AG04450 (cell line): ENCODE results near the gene PRKAG3. TPM values are rescaled to one million over a fixed set of nuclear protein-coding genes. Genes with fewer than 3 reads are reported as not detected.

Experiments
- CTCF ChIA-PET: fragments of 300-600, 350-600 bp; formaldehyde crosslinking; extraction: SDS; loops from one replicate; lab custom pipeline; 2022; ENCODE audit warnings: antibody characterized with exemption, inconsistent platforms; lab: Charles Lee
- POLR2A ChIA-PET: fragments of 350-600 bp; formaldehyde crosslinking; extraction: SDS; loops from one replicate; lab custom pipeline; 2021; ENCODE audit warnings: antibody characterized with exemption, inconsistent platforms; lab: Yijun Ruan, JAX
- DNase-seq: peaks from one replicate; pipeline ENCODE4 v3.0.0-alpha.2; 2011; ENCODE audit warnings: low read depth, low spot score
- H3K27ac ChIP-seq: one replicate; pipeline ENCODE4 v1.5.1; 2012; ENCODE audit warnings: low read depth, low read length, control low read depth
- H3K27me3 ChIP-seq: one replicate; pipeline ENCODE4 v1.6.0; 2012; ENCODE audit warnings: low read length; ENCODE audit not compliant: control insufficient read depth, insufficient read depth
- H3K4me3 ChIP-seq: 2 replicates; pipeline ENCODE4 v1.5.1; 2011; ENCODE audit warnings: mild to moderate bottlenecking, low read depth, low read length, control low read depth
- H3K9me3 ChIP-seq: 2 replicates; pipeline ENCODE4 v1.5.1; 2012; ENCODE audit warnings: low read length; ENCODE audit not compliant: control insufficient read depth, insufficient read depth
- CTCF ChIP-seq: IDR thresholded peaks from 2 replicates; pipeline ENCODE4 v1.5.1; 2011; ENCODE audit warnings: low read depth, low read length, control low read depth, inconsistent platforms
- polyA plus RNA-seq: library from polyadenylated mRNA; depleted of rRNA; stranded (reverse); fragments of >200 nt; gene quantifications from 2 replicates; pipeline ENCODE4 v1.2.3, GENCODE V29; 2011

The PRKAG3 gene
- polyA plus RNA-seq, 1 experiment = not detected

GRCh38 chr2:218786133-218786532 is 45.5 kb downstream of the PRKAG3 start:
- ChIA-PET POLR2A (no interaction called here), CTCF (no interaction called here)
- Histone ChIP-seq H3K27me3 (no peaks in the 10 kb centered on the region), H3K9me3 (no peaks in the 10 kb centered on the region), H3K4me3 (no peak overlapping the region), H3K27ac (no peak overlapping the region)
- no peak for TF ChIP-seq CTCF
- no peak for DNase-seq

DNA sequence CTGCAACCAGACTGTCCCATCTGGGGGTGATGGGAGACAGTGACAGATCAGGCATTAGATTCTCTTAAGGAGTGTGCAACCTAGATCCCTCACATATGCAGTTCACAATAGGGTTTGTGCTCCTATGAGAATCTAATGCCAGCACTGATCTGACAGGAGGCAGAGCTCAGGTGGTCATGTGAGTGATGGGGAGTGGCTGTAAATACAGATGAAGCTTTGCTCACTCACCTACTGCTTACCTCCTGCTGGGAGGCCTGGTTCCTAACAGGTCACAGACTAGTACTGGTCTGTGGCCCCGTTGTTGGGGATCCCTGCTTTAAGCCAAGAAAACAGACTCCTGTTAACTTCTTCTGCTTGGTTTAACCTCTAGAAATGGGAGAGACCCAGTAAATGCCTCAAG is 46.5 kb downstream of the PRKAG3 start:
- Histone ChIP-seq H3K27ac (no peak overlapping the region), H3K27me3 (no peaks in the 10 kb centered on the region), H3K9me3 (no peaks in the 10 kb centered on the region), H3K4me3 (no peak overlapping the region)
- no peak for DNase-seq
- CTCF ChIA-PET = no interaction called here
- no peak for TF ChIP-seq CTCF
- POLR2A ChIA-PET = no interaction called here

DNA sequence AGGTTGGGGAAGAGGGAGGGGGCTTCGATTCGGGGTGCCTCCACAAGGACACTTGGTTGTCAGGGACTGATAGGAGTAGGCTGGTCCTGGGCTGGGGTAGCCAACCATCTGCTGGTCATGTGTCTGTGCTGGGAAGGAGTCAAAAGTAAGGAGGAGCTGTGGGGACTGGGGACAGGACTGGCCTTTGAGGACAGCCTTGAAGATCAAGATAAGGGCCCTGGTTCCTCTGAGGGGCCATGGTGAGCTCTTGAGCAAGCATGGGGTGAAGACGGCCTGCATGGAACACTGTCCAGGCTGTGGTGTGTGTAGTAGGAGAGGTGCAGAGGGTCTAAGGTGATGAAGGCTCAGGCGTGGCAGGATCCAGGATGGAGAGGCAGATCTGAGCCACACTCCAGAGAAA is 47.9 kb downstream of the PRKAG3 start:
- TF ChIP-seq CTCF = no peak
- no peaks in the 10 kb centered on the region for H3K9me3 ChIP-seq
- H3K27ac ChIP-seq = no peak overlapping the region
- POLR2A ChIA-PET = no interaction called here
- H3K27me3 ChIP-seq = no peaks in the 10 kb centered on the region
- no peak for DNase-seq
- H3K4me3 ChIP-seq = no peak overlapping the region
- CTCF ChIA-PET = no interaction called here

GRCh38 chr2:218782528-218782844 is 49.1 kb downstream of the PRKAG3 start:
- DNase-seq = no peak
- ChIA-PET CTCF (interaction anchor here (0.9 to 2.4 kb wide), 2 partner anchors 65 to 72 kb away, joined by 5 to 7 read pairs; partner anchors contain the start of gene TTLL4), POLR2A (interaction anchor here (1.4 kb wide), 1 partner anchor 51 kb away, joined by 4 read pairs; no protein-coding TSS in a partner anchor)
- no peak overlapping the region for H3K27ac ChIP-seq
- H3K4me3 ChIP-seq = peak overlapping the region; percentile 68
- no peak for TF ChIP-seq CTCF
- H3K27me3 ChIP-seq = no peaks in the 10 kb centered on the region
- peaks cover 6% of the 10 kb centered on the region; the same call in 1 of the 2 replicates for H3K9me3 ChIP-seq

DNA sequence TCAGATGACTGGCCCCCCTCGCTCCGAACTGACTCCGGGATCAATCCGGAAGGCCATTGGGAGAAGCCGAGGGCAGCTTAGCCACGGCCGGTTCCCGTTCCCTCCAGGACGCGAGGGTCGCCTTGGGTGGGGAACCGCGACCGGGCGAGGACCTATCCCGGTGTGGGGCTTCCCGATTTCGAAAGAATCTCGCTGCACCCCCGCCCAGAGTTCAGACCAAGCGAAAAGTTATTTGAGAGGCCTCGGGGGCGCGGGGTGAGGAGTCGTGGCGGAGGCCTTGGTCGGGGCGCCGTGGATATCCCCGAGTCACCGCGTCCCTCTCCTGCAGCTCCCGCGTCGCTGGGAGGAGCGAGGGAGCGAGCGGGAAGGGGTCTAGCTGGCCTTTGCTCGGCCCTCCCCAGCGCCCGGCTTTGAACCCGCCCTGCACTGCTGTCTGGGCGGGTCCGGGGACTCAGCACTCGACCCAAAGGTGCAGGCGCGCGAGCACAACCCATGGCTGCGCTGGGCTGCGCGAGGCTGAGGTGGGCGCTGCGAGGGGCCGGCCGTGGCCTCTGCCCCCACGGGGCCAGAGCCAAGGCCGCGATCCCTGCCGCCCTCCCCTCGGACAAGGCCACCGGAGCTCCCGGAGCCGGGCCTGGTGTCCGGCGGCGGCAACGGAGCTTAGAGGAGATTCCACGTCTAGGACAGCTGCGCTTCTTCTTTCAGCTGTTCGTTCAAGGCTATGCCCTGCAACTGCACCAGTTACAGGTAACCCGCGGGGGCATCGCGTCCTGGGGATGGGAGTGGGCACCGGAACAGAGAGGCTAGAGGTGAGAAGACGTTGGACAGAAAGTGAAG is 49.7 kb downstream of the PRKAG3 start, which contains the start of gene CYP27A1:
TSS of gene CYP27A1 (plus strand) at position 457 of the 837 bp plus-strand sequence. CDS start at position 493, 36 bp downstream.
- Histone ChIP-seq H3K4me3 (peak within 1 kb of the TSS; percentile 68), H3K27ac (peak within 1 kb of the TSS; percentile 11), H3K27me3 (no peaks in the 10 kb centered on the region), H3K9me3 (peaks cover 11% of the 10 kb centered on the region)
- POLR2A ChIA-PET = interaction anchor here (1.4 kb wide), 1 partner anchor 50 kb away, joined by 4 read pairs; no protein-coding TSS in a partner anchor
- no peak for DNase-seq
- no peak for TF ChIP-seq CTCF
- CTCF ChIA-PET = interaction anchor here (0.9 to 2.4 kb wide), 2 partner anchors 65 to 72 kb away, joined by 5 to 7 read pairs; partner anchors contain the start of gene TTLL4
